Endothelial cell of umbilical vein (primary cell): ENCODE measurements around the gene PPP1R3G. TPM values are rescaled to one million over a fixed set of nuclear protein-coding genes. Genes with fewer than 3 reads are reported as not detected.

Experiments used
- BruUV-seq: library from RNA; stranded (reverse); fragments of 400-500 nt; replicated peaks from 2 replicates; lab custom pipeline; 2021; lab: Mats Ljungman, UMichigan
- CTCF ChIA-PET: fragments of 300-600, 350-600 bp; sonication (Branson Sonifier 250); formaldehyde crosslinking; loops from one replicate; lab custom pipeline; 2021; ENCODE audit warnings: antibody characterized with exemption, inconsistent platforms; lab: Charles Lee
- POLR2A ChIA-PET: fragments of 300-600, 350-600 bp; sonication (Branson Sonifier 250); formaldehyde crosslinking; loops from one replicate; lab custom pipeline; 2021; ENCODE audit warnings: antibody characterized with exemption, inconsistent platforms; lab: Charles Lee
- DNase-seq: peaks from one replicate; pipeline ENCODE4 v3.0.0-alpha.2; 2011; ENCODE audit warnings: low read depth, low spot score
- FAIRE-seq: peaks from 2 replicates; lab custom pipeline; 2011; peaks lifted over from hg19 to GRCh38; lab: Jason Lieb, UNC
- H2AFZ ChIP-seq: 2 replicates; pipeline ENCODE4 v1.6.0; 2012; ENCODE audit warnings: low read depth, low read length, control low read depth, inconsistent platforms
- H3K27ac ChIP-seq: 2 replicates; pipeline ENCODE4 v1.5.1; 2011; ENCODE audit warnings: low read depth, mild to moderate bottlenecking, control low read depth, low read length, moderate library complexity; ENCODE audit not compliant: insufficient read depth
- H3K27me3 ChIP-seq, 2 experiments: 2 replicates each; pipeline versions ENCODE4 v1.6.0 to v1.6.1; 2011; ENCODE audit warnings: low read length in 2 of 2, mixed read lengths in 1 of 2; ENCODE audit not compliant: control insufficient read depth in 2 of 2, insufficient read depth in 2 of 2
- H3K36me3 ChIP-seq, 2 experiments: 2 replicates in 1 of 2; 3 replicates in 1 of 2; pipeline ENCODE4 v1.5.1; 2011; ENCODE audit warnings: low read length in 2 of 2, mild to moderate bottlenecking in 1 of 2, moderate library complexity in 1 of 2; ENCODE audit not compliant: control insufficient read depth in 2 of 2, insufficient read depth in 2 of 2; ENCODE audit errors: extremely low read depth in 1 of 2
- H3K4me1 ChIP-seq: 3 replicates; pipeline ENCODE4 v1.5.1; 2011; ENCODE audit warnings: mild to moderate bottlenecking, low read length; ENCODE audit not compliant: control insufficient read depth, insufficient read depth; ENCODE audit errors: extremely low read depth
- H3K4me2 ChIP-seq: 2 replicates; pipeline ENCODE4 v1.6.1; 2011; ENCODE audit warnings: low read length, control low read depth, mixed read lengths; ENCODE audit not compliant: insufficient read depth
- H3K4me3 ChIP-seq, 3 experiments: fragments of 200-600 bp in 1 of 3; sonication (generic), shearing (Covaris generic) in 1 of 3; replicated peaks in 1 of 3; 2 replicates each; pipeline ENCODE4 v1.5.1; 2011 to 2016; ENCODE audit warnings: control low read depth in 3 of 3, low read length in 3 of 3, mild to moderate bottlenecking in 2 of 3, inconsistent platforms in 1 of 3, low read depth in 1 of 3, moderate library complexity in 1 of 3; ENCODE audit not compliant: insufficient read depth in 1 of 3
- H3K79me2 ChIP-seq: 2 replicates; pipeline ENCODE4 v1.6.0; 2012; ENCODE audit warnings: low read length, inconsistent platforms; ENCODE audit not compliant: control insufficient read depth, insufficient read depth
- H3K9ac ChIP-seq: replicated peaks from 2 replicates; pipeline ENCODE3; 2011; ENCODE audit warnings: low read length, control low read depth; ENCODE audit not compliant: insufficient read depth; ENCODE audit errors: extremely low read depth
- H3K9me1 ChIP-seq: replicated peaks from 3 replicates; pipeline ENCODE4 v1.6.0; 2011; ENCODE audit warnings: mild to moderate bottlenecking, low read length; ENCODE audit not compliant: control insufficient read depth, insufficient read depth; ENCODE audit errors: extremely low read depth
- H3K9me3 ChIP-seq: replicated peaks from 2 replicates; pipeline ENCODE4 v1.5.1; 2012; ENCODE audit warnings: low read length, inconsistent platforms; ENCODE audit not compliant: control insufficient read depth, insufficient read depth
- H4K20me1 ChIP-seq: replicated peaks from 2 replicates; pipeline ENCODE3; 2011; ENCODE audit warnings: mild to moderate bottlenecking, low read length; ENCODE audit not compliant: control insufficient read depth, insufficient read depth; ENCODE audit errors: extremely low read depth
- EZH2 ChIP-seq: IDR thresholded peaks from 2 replicates; pipeline ENCODE4 v1.6.1; 2012; ENCODE audit warnings: borderline replicate concordance, low read depth, mild to moderate bottlenecking, moderate library complexity, low read length, inconsistent platforms; ENCODE audit not compliant: severe bottlenecking
- FOS ChIP-seq: IDR thresholded peaks from 2 replicates; pipeline ENCODE4 v1.6.1; 2011; ENCODE audit warnings: mild to moderate bottlenecking, low read length, moderate library complexity, borderline replicate concordance; ENCODE audit not compliant: insufficient read depth
- GATA2 ChIP-seq: IDR thresholded peaks from 2 replicates; pipeline ENCODE4 v1.7.0; 2011; ENCODE audit warnings: low read depth, mild to moderate bottlenecking, moderate library complexity, mixed read lengths, low read length; ENCODE audit not compliant: insufficient read length, insufficient read depth
- JUN ChIP-seq: IDR thresholded peaks from 2 replicates; pipeline ENCODE4 v1.6.1; 2011; ENCODE audit warnings: borderline replicate concordance, low read depth; ENCODE audit not compliant: insufficient read length, insufficient read depth
- MYC ChIP-seq: IDR thresholded peaks from one replicate; pipeline ENCODE4 v1.6.1; 2011; ENCODE audit warnings: mild to moderate bottlenecking, low read depth, low read length
- POLR2A ChIP-seq: IDR thresholded peaks from 2 replicates; pipeline ENCODE4 v1.6.1; 2012; ENCODE audit warnings: low read depth, mild to moderate bottlenecking, control low read depth, low read length
- POLR2AphosphoS5 ChIP-seq: IDR thresholded peaks from 2 replicates; pipeline ENCODE4 v1.6.1; 2012; ENCODE audit warnings: low read depth, mild to moderate bottlenecking, control low read depth, low read length, moderate library complexity; ENCODE audit not compliant: insufficient read depth
- dilution Hi-C: fragments of 300-500 bp; cut with MboI; formaldehyde crosslinking; loops from one replicate; pipeline ENCODE4 v1.15.0; 2019; ENCODE audit warnings: low sequenced_read_pairs; ENCODE audit not compliant: extremely low pct_ligation_motif_present
- intact Hi-C: fragments of 100-400 bp; cut with micrococcal nuclease; formaldehyde crosslinking; loops from one replicate; pipeline ENCODE4 v1.10.0; 2022
- polyA plus RNA-seq, 4 experiments: library from polyadenylated mRNA; depleted of rRNA in 3 of 4; stranded (reverse) in 3 of 4; unstranded in 1 of 4; fragments of >200 nt; gene quantifications; 2 replicates each; pipeline versions ENCODE4 v1.2.1 to v1.2.3, GENCODE V29; 2011 to 2012; ENCODE audit warnings: missing spikeins in 1 of 4
- total RNA-seq: library from RNA; stranded (reverse); gene quantifications from 2 replicates; pipeline ENCODE4 v1.2.3, GENCODE V29; 2021
- TF ChIP-seq, protein P1 (sequence below): IDR thresholded peaks from 2 replicates; pipeline ENCODE4 v1.6.1; 2011; ENCODE audit not compliant: insufficient read depth, insufficient read length
- TF ChIP-seq, protein P2 (sequence below), 2 donors: IDR thresholded peaks; 1 replicate in 1 of 2; 2 replicates in 1 of 2; pipeline ENCODE4 v1.5.1; 2011; ENCODE audit warnings: low read length in 2 of 2, mild to moderate bottlenecking in 2 of 2, moderate library complexity in 2 of 2, control low read depth in 1 of 2, inconsistent platforms in 1 of 2, low read depth in 1 of 2; ENCODE audit not compliant: insufficient read depth in 1 of 2; ENCODE audit errors: extremely low read depth in 1 of 2

The PPP1R3G gene
- total and polyA plus RNA-seq, 2 donors (not counting 3 experiments of a cell fraction or from before 2014, with no cell fraction given) = 0.04 to 0.09 TPM

DNA sequence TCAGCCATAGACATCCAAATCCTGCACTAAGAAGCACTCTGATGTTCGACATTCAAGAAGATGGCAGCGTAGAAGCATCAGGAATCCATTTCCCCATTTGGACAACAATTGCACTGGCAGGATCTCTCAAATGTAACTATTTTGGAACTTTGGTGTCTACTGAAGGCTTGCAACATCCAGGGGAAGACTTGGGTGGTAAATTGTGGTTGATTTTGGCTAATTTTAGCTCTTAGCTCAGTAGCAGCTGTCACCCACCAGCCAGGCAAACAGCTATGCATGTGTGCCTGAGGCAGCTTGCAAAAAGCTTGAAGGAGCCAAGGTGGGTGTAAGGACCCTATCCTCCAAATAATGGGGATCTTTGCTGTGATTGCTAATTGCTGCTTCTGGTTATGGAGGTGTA lies 35.1 kb upstream of the PPP1R3G start:
- ChIA-PET POLR2A (no interaction called here), CTCF (no interaction called here)
- Histone ChIP-seq H3K4me3 (no peak overlapping the region), H3K79me2 (no peaks in the 10 kb centered on the region), H3K9me3 (no peaks in the 10 kb centered on the region), H2AFZ (no peak overlapping the region), H3K4me1 (peaks cover 27% of the 10 kb centered on the region), H3K27me3 (no peaks in the 10 kb centered on the region), H3K27ac (no peak overlapping the region), H3K9ac (no peak overlapping the region), H3K36me3 (no peaks in the 10 kb centered on the region), H3K9me1 (no peaks in the 10 kb centered on the region), H4K20me1 (no peaks in the 10 kb centered on the region), H3K4me2 (no peak overlapping the region)
- DNase-seq = no peak
- FAIRE-seq = no peak
- dilution Hi-C loops = no loop called here
- BruUV-seq = no TSS peak
- no peak for TF ChIP-seq POLR2A
- no peak for TF ChIP-seq MYC
- TF ChIP-seq, protein P1, sequence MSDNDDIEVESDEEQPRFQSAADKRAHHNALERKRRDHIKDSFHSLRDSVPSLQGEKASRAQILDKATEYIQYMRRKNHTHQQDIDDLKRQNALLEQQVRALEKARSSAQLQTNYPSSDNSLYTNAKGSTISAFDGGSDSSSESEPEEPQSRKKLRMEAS = no peak
- TF ChIP-seq POLR2AphosphoS5 = no peak
- TF ChIP-seq GATA2 = no peak
- TF ChIP-seq, protein P2, sequence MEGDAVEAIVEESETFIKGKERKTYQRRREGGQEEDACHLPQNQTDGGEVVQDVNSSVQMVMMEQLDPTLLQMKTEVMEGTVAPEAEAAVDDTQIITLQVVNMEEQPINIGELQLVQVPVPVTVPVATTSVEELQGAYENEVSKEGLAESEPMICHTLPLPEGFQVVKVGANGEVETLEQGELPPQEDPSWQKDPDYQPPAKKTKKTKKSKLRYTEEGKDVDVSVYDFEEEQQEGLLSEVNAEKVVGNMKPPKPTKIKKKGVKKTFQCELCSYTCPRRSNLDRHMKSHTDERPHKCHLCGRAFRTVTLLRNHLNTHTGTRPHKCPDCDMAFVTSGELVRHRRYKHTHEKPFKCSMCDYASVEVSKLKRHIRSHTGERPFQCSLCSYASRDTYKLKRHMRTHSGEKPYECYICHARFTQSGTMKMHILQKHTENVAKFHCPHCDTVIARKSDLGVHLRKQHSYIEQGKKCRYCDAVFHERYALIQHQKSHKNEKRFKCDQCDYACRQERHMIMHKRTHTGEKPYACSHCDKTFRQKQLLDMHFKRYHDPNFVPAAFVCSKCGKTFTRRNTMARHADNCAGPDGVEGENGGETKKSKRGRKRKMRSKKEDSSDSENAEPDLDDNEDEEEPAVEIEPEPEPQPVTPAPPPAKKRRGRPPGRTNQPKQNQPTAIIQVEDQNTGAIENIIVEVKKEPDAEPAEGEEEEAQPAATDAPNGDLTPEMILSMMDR (IDR thresholded peaks at IDR 0.05; ENCODE audit: extremely low read depth in 1 of 2, insufficient read depth in 1 of 2, low read depth in 1 of 2, low read length in 2 of 2) = no peak
- no peak for TF ChIP-seq FOS
- TF ChIP-seq JUN = no peak
- no peak for TF ChIP-seq EZH2
- intact Hi-C loops = loop anchor here (10.0 kb wide), 1 partner anchor 1495 kb away; no protein-coding TSS in a partner anchor
